HuH-7.5 (cell line): ENCODE measurements around the gene POLR3A.
A peak's percentile ranks its signal among the peaks of the same experiment; 100 is the strongest.

ENCODE experiments used
- DNase-seq: peaks from one replicate; pipeline ENCODE4 v3.0.0; 2011; ENCODE audit warnings: low spot score

POLR3A gene

GRCh38 chr10:77977934-77978333 lies 51.4 kb downstream of the POLR3A start:
- DNase-seq = no peak

- no peak for DNase-seq
Measured at GRCh38 chr10:77977016-77977415, 52.3 kb downstream of the POLR3A start.

- no peak for DNase-seq
Measured at GRCh38 chr10:77975086-77975666, 54.1 kb downstream of the POLR3A start.

- DNase-seq = no peak
Measured at GRCh38 chr10:77974396-77975074, 54.8 kb downstream of the POLR3A start.

GRCh38 chr10:77973276-77973675 lies 56.0 kb downstream of the POLR3A start:
- DNase-seq = no peak

GRCh38 chr10:77972148-77972547 lies 57.2 kb downstream of the POLR3A start:
- no peak for DNase-seq

- no peak for DNase-seq
Measured at GRCh38 chr10:77971804-77972144, 57.5 kb downstream of the POLR3A start.

- peak; percentile 40 for DNase-seq
Measured at GRCh38 chr10:77970869-77971803, 58.2 kb downstream of the POLR3A start.

GRCh38 chr10:77969114-77969513 lies 60.2 kb downstream of the POLR3A start:
- DNase-seq = no peak

- DNase-seq = no peak
Measured at GRCh38 chr10:77967611-77968022, 61.7 kb downstream of the POLR3A start.

GRCh38 chr10:77965294-77965693 lies 64.0 kb downstream of the POLR3A start:
- DNase-seq = no peak

- no peak for DNase-seq
Measured at GRCh38 chr10:77964811-77965210, 64.5 kb downstream of the POLR3A start.

- DNase-seq = no peak
Measured at GRCh38 chr10:77963901-77964300, 65.4 kb downstream of the POLR3A start.

GRCh38 chr10:77962350-77963146 lies 66.8 kb downstream of the POLR3A start:
- DNase-seq = no peak

GRCh38 chr10:77961668-77962067 lies 67.6 kb downstream of the POLR3A start:
- DNase-seq = no peak

- no peak for DNase-seq
Measured at GRCh38 chr10:77960829-77961329, 68.4 kb downstream of the POLR3A start.

GRCh38 chr10:77959887-77960455 lies 69.3 kb downstream of the POLR3A start:
- no peak for DNase-seq

- DNase-seq = no peak
Measured at GRCh38 chr10:77959384-77959783, 69.9 kb downstream of the POLR3A start.

- DNase-seq = no peak
Measured at GRCh38 chr10:77955136-77955535, 74.2 kb downstream of the POLR3A start.

GRCh38 chr10:77949167-77949566 lies 80.1 kb downstream of the POLR3A start:
- no peak for DNase-seq

- no peak for DNase-seq
Measured at GRCh38 chr10:77946084-77946483, 83.2 kb downstream of the POLR3A start.

GRCh38 chr10:77944519-77944918 lies 84.8 kb downstream of the POLR3A start:
- DNase-seq = no peak
